Mucosa of rectum (tissue), 2 donors: ENCODE measurements around the gene TMEM221.
"Not testable (repeated sequence)": the region's sequence is repeated elsewhere in the genome, so short reads cannot be mapped to it uniquely, and the experiment has no call there.

Source experiments
- H3K27ac ChIP-seq, 2 donors: one replicate each; pipeline ENCODE4 v1.7.0; 2013; ENCODE audit warnings: inconsistent platforms in 2 of 2, low read depth in 2 of 2, low read length in 2 of 2
- H3K27me3 ChIP-seq, 2 donors: one replicate each; pipeline ENCODE4 v1.7.0; 2013; ENCODE audit warnings: low read length in 2 of 2; ENCODE audit not compliant: control insufficient read depth in 2 of 2, insufficient read depth in 2 of 2
- H3K36me3 ChIP-seq, 2 donors: one replicate each; pipeline ENCODE4 v1.7.0; 2013; ENCODE audit warnings: low read length in 2 of 2; ENCODE audit not compliant: control insufficient read depth in 2 of 2, insufficient read depth in 2 of 2
- H3K4me1 ChIP-seq, 2 donors: one replicate each; pipeline ENCODE4 v1.7.0; 2013; ENCODE audit warnings: low read length in 2 of 2, mild to moderate bottlenecking in 1 of 2; ENCODE audit not compliant: control insufficient read depth in 2 of 2, insufficient read depth in 2 of 2
- H3K4me3 ChIP-seq, 2 donors: one replicate each; pipeline ENCODE4 v1.7.0; 2013; ENCODE audit warnings: low read length in 2 of 2
- H3K9ac ChIP-seq, 2 donors: one replicate each; pipeline ENCODE4 v1.7.0; 2013; ENCODE audit warnings: low read length in 2 of 2, low read depth in 1 of 2, mild to moderate bottlenecking in 1 of 2
- H3K9me3 ChIP-seq, 2 donors: one replicate each; pipeline ENCODE4 v1.7.0; 2013; ENCODE audit warnings: low read length in 2 of 2; ENCODE audit not compliant: control insufficient read depth in 2 of 2
- donor health status: healthy.
- donor health status: Normal muscosa, but diverticular disease.

TMEM221 gene

DNA sequence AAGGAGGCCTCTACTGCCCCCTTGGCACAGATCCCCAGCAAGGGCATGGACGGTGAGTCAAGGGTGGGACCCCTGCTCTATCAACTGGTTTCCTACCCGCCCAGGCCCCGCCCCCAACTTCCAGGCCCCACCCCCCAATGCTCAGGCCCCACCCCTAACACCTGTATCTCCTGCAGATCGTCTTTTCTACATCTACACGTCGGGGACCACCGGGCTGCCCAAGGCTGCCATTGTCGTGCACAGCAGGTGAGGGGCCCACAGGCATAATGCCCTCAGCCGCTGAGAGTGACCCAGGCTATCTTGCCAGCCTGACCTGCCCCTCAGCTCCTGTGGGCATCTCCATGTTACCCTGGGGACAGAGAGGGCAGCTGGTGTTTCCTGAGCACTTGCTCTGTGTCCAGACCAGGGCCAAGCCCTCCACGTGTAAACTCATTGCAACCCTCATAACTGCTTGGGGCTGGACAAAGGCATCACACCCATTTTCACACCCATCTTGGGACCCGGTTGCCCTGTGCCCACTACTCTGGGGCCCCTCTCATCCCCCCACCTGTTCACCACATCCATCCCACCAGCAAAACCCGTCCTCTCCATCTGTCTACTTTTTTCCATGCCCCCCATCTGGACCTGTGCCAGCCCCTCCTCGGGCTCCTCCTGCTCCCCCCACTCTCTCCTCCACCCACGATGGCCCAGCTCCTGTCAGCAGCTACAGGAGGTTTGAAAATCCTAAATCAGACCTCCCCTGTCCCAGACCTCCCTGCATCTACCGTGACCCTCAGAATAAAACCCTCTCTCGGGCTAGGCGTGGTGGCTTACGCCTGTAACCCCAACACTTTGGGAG, 39.0 kb upstream of the TMEM221 start:
- peaks cover 14 to 15% of the 10 kb centered on the region in 2 donors for H3K4me1 ChIP-seq
- no peak overlapping the region for H3K9ac ChIP-seq
- H3K4me3 ChIP-seq, result no peak overlapping the region
- H3K27me3 ChIP-seq, result no peaks in the 10 kb centered on the region
- peaks cover 0 to 2% of the 10 kb centered on the region in 2 donors for H3K36me3 ChIP-seq
- no peaks in the 10 kb centered on the region for H3K9me3 ChIP-seq
- H3K27ac ChIP-seq, result no peak overlapping the region

DNA sequence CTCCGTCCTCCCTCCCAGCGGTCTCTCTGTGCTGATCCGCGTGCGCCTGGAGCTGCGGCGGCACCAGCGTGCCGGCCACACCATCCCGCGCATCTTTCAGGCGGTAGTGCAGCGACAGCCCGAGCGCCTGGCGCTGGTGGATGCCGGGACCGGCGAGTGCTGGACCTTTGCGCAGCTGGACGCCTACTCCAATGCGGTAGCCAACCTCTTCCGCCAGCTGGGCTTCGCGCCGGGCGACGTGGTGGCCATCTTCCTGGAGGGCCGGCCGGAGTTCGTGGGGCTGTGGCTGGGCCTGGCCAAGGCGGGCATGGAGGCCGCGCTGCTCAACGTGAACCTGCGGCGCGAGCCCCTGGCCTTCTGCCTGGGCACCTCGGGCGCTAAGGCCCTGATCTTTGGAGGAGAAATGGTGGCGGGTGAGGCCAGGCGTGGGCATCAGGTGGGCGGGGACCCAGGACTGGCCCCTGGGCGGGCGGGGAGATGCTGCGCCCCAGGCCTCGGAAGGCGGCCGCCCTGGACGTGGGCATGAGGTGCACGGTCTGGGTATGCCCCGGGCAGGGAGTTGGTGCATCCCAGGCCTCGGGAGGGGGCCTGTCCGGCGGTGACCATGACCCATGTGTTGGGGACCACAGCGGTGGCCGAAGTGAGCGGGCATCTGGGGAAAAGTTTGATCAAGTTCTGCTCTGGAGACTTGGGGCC, 38.2 kb upstream of the TMEM221 start:
- Histone ChIP-seq H3K27me3 (no peaks in the 10 kb centered on the region), H3K9me3 (no peaks in the 10 kb centered on the region), H3K4me3 (no peak overlapping the region), H3K4me1 (peaks cover 14 to 15% of the 10 kb centered on the region in 2 donors), H3K9ac (no peak overlapping the region), H3K36me3 (peaks cover 0 to 2% of the 10 kb centered on the region in 2 donors), H3K27ac (no peak overlapping the region)

GRCh38 chr19:17484520-17485185, 36.2 kb upstream of the TMEM221 start:
- Histone ChIP-seq H3K27me3 (no peaks in the 10 kb centered on the region), H3K4me3 (no peak overlapping the region), H3K36me3 (peaks cover 0 to 2% of the 10 kb centered on the region in 2 donors), H3K4me1 (peaks cover 12 to 14% of the 10 kb centered on the region in 2 donors), H3K27ac (no peak overlapping the region), H3K9me3 (no peaks in the 10 kb centered on the region), H3K9ac (no peak overlapping the region)

DNA sequence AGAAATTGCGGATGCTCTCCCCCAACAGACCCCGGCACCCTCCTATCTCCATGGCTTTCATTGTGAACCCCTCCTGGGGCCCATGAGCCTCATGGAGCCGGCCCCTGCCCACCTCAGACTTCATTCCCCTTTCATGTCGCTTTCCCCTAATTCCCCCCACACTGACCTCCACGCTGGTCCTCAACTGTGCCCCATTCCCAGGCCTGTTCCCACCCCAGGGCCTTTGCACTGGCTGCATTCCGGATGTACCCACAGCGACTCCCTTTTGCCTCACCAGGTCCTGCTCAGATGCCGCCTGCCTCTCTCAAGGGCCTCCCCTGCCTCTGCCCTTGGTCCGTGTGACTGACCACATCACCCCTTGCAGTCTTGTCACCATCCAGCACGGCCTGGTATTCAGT, 35.1 kb upstream of the TMEM221 start:
- Histone ChIP-seq H3K4me1 (peaks cover 5 to 11% of the 10 kb centered on the region in 2 donors), H3K27ac (no peak overlapping the region), H3K9me3 (no peaks in the 10 kb centered on the region), H3K4me3 (no peak overlapping the region), H3K9ac (no peak overlapping the region), H3K27me3 (no peaks in the 10 kb centered on the region), H3K36me3 (peaks cover 0 to 2% of the 10 kb centered on the region in 2 donors)

GRCh38 chr19:17482877-17483604, 34.6 kb upstream of the TMEM221 start:
- no peaks in the 10 kb centered on the region for H3K9me3 ChIP-seq
- peaks cover 0 to 2% of the 10 kb centered on the region in 2 donors for H3K36me3 ChIP-seq
- H3K27ac ChIP-seq, result no peak overlapping the region
- no peak overlapping the region for H3K9ac ChIP-seq
- H3K4me1 ChIP-seq, result peaks cover 0 to 5% of the 10 kb centered on the region in 2 donors
- H3K4me3 ChIP-seq, result no peak overlapping the region
- no peaks in the 10 kb centered on the region for H3K27me3 ChIP-seq

DNA sequence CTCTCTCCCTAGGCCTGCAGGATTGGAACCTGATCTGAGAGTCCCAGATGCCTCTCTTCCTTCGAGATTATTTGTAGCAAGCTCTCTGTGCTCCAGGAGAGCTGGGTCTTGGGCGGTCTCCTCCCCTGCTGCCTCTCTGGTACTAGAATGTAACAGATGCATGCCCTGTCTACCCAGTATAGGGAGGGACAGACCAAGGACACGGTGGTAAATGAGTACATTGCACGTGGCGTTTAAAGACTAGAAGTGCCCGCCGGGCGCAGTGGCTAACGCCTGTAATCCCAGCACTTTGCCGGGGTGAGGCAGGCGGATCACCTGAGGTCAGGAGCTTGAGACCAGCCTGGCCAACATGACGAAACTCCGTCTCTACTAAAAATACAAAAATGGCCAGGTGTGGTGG, 33.5 kb upstream of the TMEM221 start:
- no peak overlapping the region for H3K9ac ChIP-seq
- no peak overlapping the region for H3K27ac ChIP-seq

DNA sequence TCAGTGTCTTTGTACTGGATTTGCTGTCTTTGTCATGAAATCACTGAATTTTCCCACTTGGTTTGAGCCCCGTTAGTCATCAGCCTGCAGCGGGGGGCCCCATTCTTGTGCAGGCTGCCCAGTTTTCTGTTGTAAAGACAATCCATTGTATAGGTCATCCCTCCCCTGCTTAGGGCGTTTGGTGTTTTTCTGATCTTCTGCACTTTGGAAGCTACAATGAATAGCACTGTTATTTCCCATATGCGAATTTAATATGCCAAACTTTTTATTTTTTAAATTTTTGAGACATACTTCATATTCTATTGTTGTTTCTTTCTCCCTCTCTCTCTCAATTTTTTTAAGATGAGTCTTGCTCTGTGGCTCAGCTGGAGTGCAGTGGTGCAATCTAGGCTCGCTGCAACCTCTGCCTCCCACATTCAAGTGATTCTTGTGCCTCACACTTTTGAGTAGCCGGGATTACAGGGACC, 30.9 kb upstream of the TMEM221 start:
- Histone ChIP-seq H3K9ac (no peak overlapping the region), H3K4me3 (no peak overlapping the region), H3K27ac (no peak overlapping the region), H3K9me3 (no peaks in the 10 kb centered on the region), H3K36me3 (no peaks in the 10 kb centered on the region), H3K27me3 (no peaks in the 10 kb centered on the region), H3K4me1 (no peaks in the 10 kb centered on the region)

More for the DNA sequence above, 33.5 kb upstream of the TMEM221 start:
- Histone ChIP-seq H3K4me1 (no peaks in the 10 kb centered on the region), H3K9me3 (no peaks in the 10 kb centered on the region), H3K36me3 (no peaks in the 10 kb centered on the region), H3K4me3 (no peak overlapping the region), H3K27me3 (no peaks in the 10 kb centered on the region)

GRCh38 chr19:17475541-17476115, 27.2 kb upstream of the TMEM221 start:
- no peaks in the 10 kb centered on the region for H3K9me3 ChIP-seq
- peaks cover 0 to 4% of the 10 kb centered on the region in 2 donors for H3K4me1 ChIP-seq
- H3K27ac ChIP-seq, result peak overlapping the region; percentile 5 to 49
- H3K9ac ChIP-seq, result peak overlapping the region in 1 of 2 donors; percentile 7
- H3K36me3 ChIP-seq, result no peaks in the 10 kb centered on the region
- H3K4me3 ChIP-seq, result no peak overlapping the region
- no peaks in the 10 kb centered on the region for H3K27me3 ChIP-seq

- H3K9me3 ChIP-seq, H3K9ac ChIP-seq, H3K4me3 ChIP-seq, H3K27me3 ChIP-seq, H3K36me3 ChIP-seq, H3K4me1 ChIP-seq: not testable (repeated sequence)
- peak overlapping the region in 1 of 2 donors; percentile 5 for H3K27ac ChIP-seq
Observed at GRCh38 chr19:17475011-17475540, 26.6 kb upstream of the TMEM221 start.
